Skeletal muscle satellite cell (primary cell): ENCODE results near the gene GZMM.

Source experiments
- H3K27me3 ChIP-seq: 2 replicates; pipeline ENCODE4 v1.7.0; 2013; ENCODE audit warnings: low read length; ENCODE audit not compliant: control insufficient read depth, insufficient read depth
- H3K36me3 ChIP-seq: 2 replicates; pipeline ENCODE4 v1.7.0; 2013; ENCODE audit warnings: mild to moderate bottlenecking, control low read depth, low read length; ENCODE audit not compliant: insufficient read depth
- H3K4me1 ChIP-seq: 2 replicates; pipeline ENCODE4 v1.7.0; 2013; ENCODE audit warnings: low read length; ENCODE audit not compliant: control insufficient read depth, insufficient read depth
- H3K4me2 ChIP-seq: 2 replicates; pipeline ENCODE4 v1.7.0; 2013; ENCODE audit warnings: mild to moderate bottlenecking, low read length
- H3K4me3 ChIP-seq: 2 replicates; pipeline ENCODE4 v1.7.0; 2013; ENCODE audit warnings: low read length
- H3K9ac ChIP-seq: 2 replicates; pipeline ENCODE4 v1.7.0; 2013; ENCODE audit warnings: mild to moderate bottlenecking, low read depth, low read length, moderate library complexity
- H3K9me3 ChIP-seq: replicated peaks from 2 replicates; pipeline ENCODE4 v1.7.0; 2013; ENCODE audit warnings: mild to moderate bottlenecking, control low read depth, low read length

GZMM gene

DNA sequence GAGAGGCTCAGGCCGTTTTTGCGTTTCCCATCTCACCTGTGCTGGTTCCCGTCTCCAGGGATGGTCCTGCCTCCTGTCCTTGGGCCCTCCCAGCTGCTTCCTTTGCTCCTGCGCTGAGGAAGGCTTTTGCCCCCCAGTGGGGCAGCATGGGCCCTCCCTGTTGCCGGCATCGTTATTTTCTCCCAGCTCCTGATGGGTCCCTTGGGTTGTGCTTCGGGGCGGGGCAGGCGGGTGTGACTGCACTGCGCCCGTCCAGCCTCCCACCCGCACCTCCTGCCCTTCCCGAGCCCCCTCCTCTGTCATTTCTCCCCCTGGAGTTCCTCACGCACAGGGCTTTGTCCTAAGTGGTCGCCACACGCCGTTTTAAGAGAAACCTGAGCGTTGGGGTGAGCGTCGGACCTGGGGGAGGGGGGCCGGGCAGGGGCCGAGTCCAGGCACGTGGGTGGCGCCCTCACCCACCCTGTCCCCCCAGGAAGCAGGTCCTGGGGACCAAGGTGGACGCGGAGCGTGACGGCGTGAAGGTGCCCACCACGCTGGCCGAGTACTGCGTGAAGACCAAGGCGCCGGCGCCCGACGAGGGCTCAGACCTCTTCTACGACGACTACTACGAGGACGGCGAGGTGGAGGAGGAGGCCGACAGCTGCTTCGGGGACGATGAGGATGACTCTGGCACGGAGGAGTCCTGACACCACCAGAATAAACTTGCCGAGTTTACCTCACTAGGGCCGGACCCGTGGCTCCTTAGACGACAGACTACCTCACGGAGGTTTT, 2.8 kb upstream of the GZMM start:
- Histone ChIP-seq H3K4me1 (no peaks in the 10 kb centered on the region), H3K4me3 (no peak overlapping the region), H3K4me2 (no peak overlapping the region), H3K27me3 (no peaks in the 10 kb centered on the region), H3K36me3 (peaks cover 34% of the 10 kb centered on the region), H3K9ac (no peak overlapping the region), H3K9me3 (no peaks in the 10 kb centered on the region)

- no peak overlapping the region for H3K4me3 ChIP-seq
- H3K9ac ChIP-seq = no peak overlapping the region
- no peak overlapping the region for H3K4me2 ChIP-seq
- H3K4me1 ChIP-seq = no peaks in the 10 kb centered on the region
- H3K36me3 ChIP-seq = peaks cover 27% of the 10 kb centered on the region
- H3K27me3 ChIP-seq = no peaks in the 10 kb centered on the region
- no peaks in the 10 kb centered on the region for H3K9me3 ChIP-seq
These were observed 2.2 kb upstream of the GZMM start for GRCh38 chr19:541699-542098.

- Histone ChIP-seq H3K4me1 (no peaks in the 10 kb centered on the region), H3K9me3 (no peaks in the 10 kb centered on the region), H3K4me3 (no peak overlapping the region), H3K27me3 (no peaks in the 10 kb centered on the region), H3K36me3 (peaks cover 24% of the 10 kb centered on the region), H3K4me2 (no peak overlapping the region), H3K9ac (no peak overlapping the region)
These were observed 1.5 kb upstream of the GZMM start for GRCh38 chr19:542173-542866.

DNA sequence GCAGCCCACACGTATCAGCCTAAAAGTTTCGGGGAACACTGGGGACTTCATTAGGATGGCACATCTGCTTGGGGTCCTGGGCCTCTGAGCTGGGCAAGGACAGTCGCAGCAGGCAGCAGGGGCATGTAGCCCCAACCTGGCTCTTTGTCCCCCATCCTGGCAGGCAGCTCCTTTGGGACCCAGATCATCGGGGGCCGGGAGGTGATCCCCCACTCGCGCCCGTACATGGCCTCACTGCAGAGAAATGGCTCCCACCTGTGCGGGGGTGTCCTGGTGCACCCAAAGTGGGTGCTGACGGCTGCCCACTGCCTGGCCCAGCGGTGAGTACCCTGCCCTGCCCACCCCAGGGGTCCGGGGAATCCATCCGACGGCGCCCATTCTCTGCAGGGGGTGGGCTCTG, 3.3 kb downstream of the GZMM start:
- Histone ChIP-seq H3K9me3 (no peaks in the 10 kb centered on the region), H3K9ac (no peak overlapping the region), H3K4me1 (no peaks in the 10 kb centered on the region), H3K27me3 (no peaks in the 10 kb centered on the region), H3K36me3 (peaks cover 5% of the 10 kb centered on the region), H3K4me3 (no peak overlapping the region), H3K4me2 (no peak overlapping the region)

DNA sequence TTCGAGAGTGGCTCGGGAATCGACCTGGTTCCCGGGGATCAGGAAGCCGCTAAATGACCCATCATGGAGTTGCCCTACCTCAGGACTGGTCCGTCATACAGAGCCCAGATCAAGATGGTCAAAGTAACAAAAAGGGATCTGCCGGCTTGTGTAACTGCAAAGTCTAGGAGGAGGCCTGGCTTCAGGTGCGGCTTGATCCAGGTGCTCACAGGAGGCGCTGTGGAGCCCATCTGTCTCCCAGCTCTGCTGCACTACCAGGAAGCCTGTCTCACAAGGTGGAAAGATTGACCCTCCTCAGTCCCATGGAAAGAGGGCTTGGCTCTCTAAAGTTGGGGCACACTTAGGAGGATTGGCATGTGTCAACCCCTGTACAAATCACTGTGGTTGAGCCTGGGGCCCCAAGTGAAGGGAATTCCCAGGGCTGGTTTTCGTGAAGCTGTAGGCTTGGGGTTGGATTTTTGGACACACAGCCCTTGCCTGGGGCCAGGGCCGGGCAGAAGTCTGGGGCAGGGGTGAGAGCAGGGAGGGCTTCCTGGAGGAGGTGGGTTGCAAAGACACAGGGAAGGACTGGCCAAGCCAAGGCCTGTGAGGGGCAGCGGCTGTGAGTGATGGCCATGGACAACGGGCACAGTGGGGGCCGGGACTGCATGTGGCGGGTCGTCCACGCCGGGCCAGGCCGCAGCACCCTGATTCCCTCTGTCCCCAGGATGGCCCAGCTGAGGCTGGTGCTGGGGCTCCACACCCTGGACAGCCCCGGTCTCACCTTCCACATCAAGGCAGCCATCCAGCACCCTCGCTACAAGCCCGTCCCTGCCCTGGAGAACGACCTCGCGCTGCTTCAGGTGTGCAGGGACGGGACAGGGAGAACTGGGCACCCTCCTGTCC, 4.2 kb downstream of the GZMM start:
- Histone ChIP-seq H3K4me3 (no peak overlapping the region), H3K27me3 (no peaks in the 10 kb centered on the region), H3K36me3 (no peaks in the 10 kb centered on the region), H3K4me2 (no peak overlapping the region), H3K9me3 (no peaks in the 10 kb centered on the region), H3K9ac (no peak overlapping the region), H3K4me1 (no peaks in the 10 kb centered on the region)

DNA sequence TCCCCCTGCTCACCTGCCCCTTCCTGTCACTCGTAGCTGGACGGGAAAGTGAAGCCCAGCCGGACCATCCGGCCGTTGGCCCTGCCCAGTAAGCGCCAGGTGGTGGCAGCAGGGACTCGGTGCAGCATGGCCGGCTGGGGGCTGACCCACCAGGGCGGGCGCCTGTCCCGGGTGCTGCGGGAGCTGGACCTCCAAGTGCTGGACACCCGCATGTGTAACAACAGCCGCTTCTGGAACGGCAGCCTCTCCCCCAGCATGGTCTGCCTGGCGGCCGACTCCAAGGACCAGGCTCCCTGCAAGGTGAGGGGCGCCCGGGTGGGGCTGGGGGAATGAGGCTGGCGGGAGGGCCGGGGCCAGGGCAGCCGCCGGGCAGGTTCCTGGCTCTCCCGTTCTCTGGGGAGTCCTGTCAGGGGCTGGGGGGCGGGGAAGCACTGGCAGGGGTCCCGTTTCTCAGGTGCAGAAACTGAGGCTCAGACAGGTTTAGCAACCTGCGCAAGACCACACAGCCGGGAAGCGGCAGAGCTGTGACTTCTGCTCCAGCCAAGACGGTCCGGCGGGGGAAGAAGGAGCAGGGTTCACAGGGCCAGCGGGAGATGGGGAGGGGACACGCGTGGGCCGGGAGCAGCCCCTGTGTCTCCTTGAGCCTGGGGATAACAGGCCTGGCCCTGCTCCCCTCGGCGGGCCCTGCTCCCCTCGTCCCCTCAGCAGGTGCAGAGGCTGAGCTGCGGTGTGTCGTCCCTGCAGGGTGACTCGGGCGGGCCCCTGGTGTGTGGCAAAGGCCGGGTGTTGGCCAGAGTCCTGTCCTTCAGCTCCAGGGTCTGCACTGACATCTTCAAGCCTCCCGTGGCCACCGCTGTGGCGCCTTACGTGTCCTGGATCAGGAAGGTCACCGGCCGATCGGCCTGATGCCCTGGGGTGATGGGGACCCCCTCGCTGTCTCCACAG, 5.3 kb downstream of the GZMM start:
- Histone ChIP-seq H3K4me1 (no peaks in the 10 kb centered on the region), H3K4me3 (no peak overlapping the region), H3K9me3 (no peaks in the 10 kb centered on the region), H3K9ac (no peak overlapping the region), H3K27me3 (no peaks in the 10 kb centered on the region), H3K4me2 (no peak overlapping the region), H3K36me3 (no peaks in the 10 kb centered on the region)

DNA sequence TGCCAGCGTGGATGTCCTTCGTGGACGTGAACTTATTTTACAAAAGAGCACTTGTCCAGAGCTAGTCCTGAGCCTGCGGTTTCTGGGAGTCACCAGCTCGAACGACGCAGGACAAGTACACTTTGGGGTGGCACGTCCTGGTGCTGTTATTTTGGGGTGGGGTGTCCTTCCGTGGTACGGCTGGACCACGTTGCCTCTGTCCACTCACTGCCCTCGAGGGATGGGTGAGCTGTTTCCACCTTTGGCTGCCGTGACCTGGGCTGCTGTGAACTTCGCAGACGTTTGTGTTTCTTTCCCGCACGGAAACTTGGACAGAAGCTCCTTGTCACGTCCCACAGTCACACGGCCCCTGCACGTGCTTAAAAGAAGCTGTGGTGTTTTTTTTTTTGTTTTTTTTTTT, 11.0 kb downstream of the GZMM start:
- H3K4me2 ChIP-seq = no peak overlapping the region
- H3K9ac ChIP-seq = no peak overlapping the region
- H3K9me3 ChIP-seq = no peaks in the 10 kb centered on the region
- H3K27me3 ChIP-seq = no peaks in the 10 kb centered on the region
- H3K36me3 ChIP-seq = no peaks in the 10 kb centered on the region
- no peak overlapping the region for H3K4me3 ChIP-seq
- H3K4me1 ChIP-seq = peaks cover 6% of the 10 kb centered on the region

GRCh38 chr19:555474-555808, 11.6 kb downstream of the GZMM start:
- H3K4me2 ChIP-seq = no peak overlapping the region
- H3K36me3 ChIP-seq = no peaks in the 10 kb centered on the region
- H3K9ac ChIP-seq = no peak overlapping the region
- H3K4me3 ChIP-seq = no peak overlapping the region
- peaks cover 6% of the 10 kb centered on the region for H3K4me1 ChIP-seq
- no peaks in the 10 kb centered on the region for H3K9me3 ChIP-seq
- no peaks in the 10 kb centered on the region for H3K27me3 ChIP-seq

GRCh38 chr19:556611-557382, 12.9 kb downstream of the GZMM start:
- Histone ChIP-seq H3K36me3 (no peaks in the 10 kb centered on the region), H3K27me3 (no peaks in the 10 kb centered on the region), H3K4me3 (no peak overlapping the region), H3K4me2 (no peak overlapping the region), H3K9me3 (no peaks in the 10 kb centered on the region), H3K9ac (no peak overlapping the region), H3K4me1 (peaks cover 6% of the 10 kb centered on the region)

GRCh38 chr19:558770-559439, 15.1 kb downstream of the GZMM start:
- H3K9ac ChIP-seq = no peak overlapping the region

More at GRCh38 chr19:558770-559439, 15.1 kb downstream of the GZMM start:
- Histone ChIP-seq H3K4me1 (peaks cover 6% of the 10 kb centered on the region), H3K9me3 (no peaks in the 10 kb centered on the region), H3K4me2 (no peak overlapping the region), H3K27me3 (no peaks in the 10 kb centered on the region), H3K4me3 (no peak overlapping the region), H3K36me3 (no peaks in the 10 kb centered on the region)
